ENCODE data around the gene PEAK1.

DNA sequence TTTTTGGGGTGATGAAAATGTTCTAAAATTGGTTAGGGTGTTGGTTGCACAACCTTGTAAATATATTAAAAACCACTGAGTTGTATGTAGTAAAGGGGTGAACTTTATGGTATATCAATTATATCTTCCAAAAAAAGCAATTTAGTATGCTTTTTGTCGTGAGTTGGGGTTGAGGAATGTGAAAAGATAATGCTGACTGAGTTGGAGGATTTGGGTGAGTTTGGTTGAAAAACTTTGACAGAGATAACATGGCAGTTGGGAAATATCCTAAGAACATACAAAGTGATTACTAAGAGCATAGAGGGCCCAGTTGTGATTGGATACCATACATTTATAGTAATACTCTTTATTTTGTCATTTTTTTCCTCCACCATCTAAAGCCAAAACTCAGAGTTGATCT lies 34.4 kb upstream of the PEAK1 start:
- TF ChIP-seq ZNF138 (tag by site-specific recombination; IDR thresholded peaks at IDR 0.05; ENCODE audit: borderline replicate concordance) (no peak), CTCF (tag by site-specific recombination; IDR thresholded peaks at IDR 0.05) (no peak), BCL11B (tag by site-specific recombination; IDR thresholded peaks at IDR 0.05; ENCODE audit: low read depth) (no peak)
- TF ChIP-seq, protein P1, sequence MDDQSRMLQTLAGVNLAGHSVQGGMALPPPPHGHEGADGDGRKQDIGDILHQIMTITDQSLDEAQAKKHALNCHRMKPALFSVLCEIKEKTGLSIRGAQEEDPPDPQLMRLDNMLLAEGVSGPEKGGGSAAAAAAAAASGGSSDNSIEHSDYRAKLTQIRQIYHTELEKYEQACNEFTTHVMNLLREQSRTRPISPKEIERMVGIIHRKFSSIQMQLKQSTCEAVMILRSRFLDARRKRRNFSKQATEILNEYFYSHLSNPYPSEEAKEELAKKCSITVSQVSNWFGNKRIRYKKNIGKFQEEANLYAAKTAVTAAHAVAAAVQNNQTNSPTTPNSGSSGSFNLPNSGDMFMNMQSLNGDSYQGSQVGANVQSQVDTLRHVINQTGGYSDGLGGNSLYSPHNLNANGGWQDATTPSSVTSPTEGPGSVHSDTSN (CRISPR knock-in tag; IDR thresholded peaks at IDR 0.05): no peak

Measured in HEK293 (cell line).